Mammary epithelial cell (primary cell): ENCODE results near the gene B4GALNT4.

Experiments
- EZH2 ChIP-seq: IDR thresholded peaks from 2 replicates; pipeline ENCODE4 v1.6.1; 2012; ENCODE audit warnings: low read length, inconsistent platforms, borderline replicate concordance
- TF ChIP-seq, protein P1 (sequence below), 2 donors: IDR thresholded peaks in 1 of 2; conservative IDR thresholded peaks in 1 of 2; 2 replicates each; pipeline ENCODE4 v1.5.1; 2011 to 2012; ENCODE audit warnings: inconsistent platforms in 2 of 2, low read length in 2 of 2, mild to moderate bottlenecking in 2 of 2, control low read depth in 1 of 2, low read depth in 1 of 2; ENCODE audit not compliant: insufficient read depth in 1 of 2; ENCODE audit errors: extremely low read depth in 1 of 2

DNA sequence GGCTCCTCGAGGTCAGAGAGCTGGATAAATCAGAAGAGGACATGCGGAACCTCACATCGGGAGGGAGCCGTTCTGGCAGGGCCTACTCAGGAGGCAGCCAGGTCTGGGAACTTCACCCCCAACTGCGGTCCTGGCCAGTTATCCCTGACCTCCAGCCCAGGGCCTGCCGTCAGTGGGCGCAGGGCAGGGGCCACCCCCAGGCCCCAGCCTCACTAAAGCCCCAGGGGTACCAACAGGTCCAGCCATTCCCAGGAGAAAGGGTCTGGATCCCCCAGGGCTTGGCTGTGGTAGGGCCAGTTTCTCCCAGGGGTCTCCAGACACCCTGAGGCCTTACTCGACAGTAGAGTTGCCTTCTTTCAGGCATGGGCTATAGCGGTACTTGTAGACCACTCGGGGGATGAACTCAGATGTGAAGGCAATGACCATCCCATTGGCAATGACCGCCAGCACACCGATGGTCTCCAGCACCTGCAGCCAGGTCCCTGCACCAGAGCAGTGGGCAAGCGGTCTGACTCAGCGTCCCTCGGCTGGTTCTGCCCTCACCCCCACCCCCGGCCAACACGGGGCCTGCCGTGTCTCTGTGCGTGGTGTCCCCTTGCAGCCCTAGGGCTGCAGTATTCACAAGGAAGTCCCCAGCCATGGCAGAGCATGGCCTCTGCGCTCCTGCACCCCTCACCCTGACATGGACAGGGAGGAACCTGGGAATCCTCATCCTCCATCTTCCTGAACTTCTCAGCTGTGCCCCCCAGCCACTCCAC is 50.1 kb downstream of the B4GALNT4 start:
- TF ChIP-seq, protein P1, sequence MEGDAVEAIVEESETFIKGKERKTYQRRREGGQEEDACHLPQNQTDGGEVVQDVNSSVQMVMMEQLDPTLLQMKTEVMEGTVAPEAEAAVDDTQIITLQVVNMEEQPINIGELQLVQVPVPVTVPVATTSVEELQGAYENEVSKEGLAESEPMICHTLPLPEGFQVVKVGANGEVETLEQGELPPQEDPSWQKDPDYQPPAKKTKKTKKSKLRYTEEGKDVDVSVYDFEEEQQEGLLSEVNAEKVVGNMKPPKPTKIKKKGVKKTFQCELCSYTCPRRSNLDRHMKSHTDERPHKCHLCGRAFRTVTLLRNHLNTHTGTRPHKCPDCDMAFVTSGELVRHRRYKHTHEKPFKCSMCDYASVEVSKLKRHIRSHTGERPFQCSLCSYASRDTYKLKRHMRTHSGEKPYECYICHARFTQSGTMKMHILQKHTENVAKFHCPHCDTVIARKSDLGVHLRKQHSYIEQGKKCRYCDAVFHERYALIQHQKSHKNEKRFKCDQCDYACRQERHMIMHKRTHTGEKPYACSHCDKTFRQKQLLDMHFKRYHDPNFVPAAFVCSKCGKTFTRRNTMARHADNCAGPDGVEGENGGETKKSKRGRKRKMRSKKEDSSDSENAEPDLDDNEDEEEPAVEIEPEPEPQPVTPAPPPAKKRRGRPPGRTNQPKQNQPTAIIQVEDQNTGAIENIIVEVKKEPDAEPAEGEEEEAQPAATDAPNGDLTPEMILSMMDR (conservative IDR thresholded peaks at IDR 0.05 in 1 of 2, IDR thresholded peaks at IDR 0.05 in 1 of 2; ENCODE audit: extremely low read depth in 1 of 2, insufficient read depth in 1 of 2, low read depth in 1 of 2, low read length in 2 of 2) = no peak
- TF ChIP-seq EZH2 = no peak
